Prostate gland (tissue), 2 donors: Measurements from ENCODE around the gene SRXN1.

Experiments
- POLR2A ChIP-seq: fragments of 450-650 bp; IDR thresholded peaks from one replicate; pipeline ENCODE4 v1.6.1; 2016; ENCODE audit warnings: antibody characterized with exemption, mild to moderate bottlenecking
- TF ChIP-seq, protein P1 (sequence below), 4 experiments: fragments of 200-600 bp in 2 of 4; fragments of 450-650 bp in 2 of 4; sonication (generic) in 2 of 4; IDR thresholded peaks; 1 replicate in 3 of 4; 2 replicates in 1 of 4; pipeline ENCODE4 v1.5.1; 2016 to 2019; ENCODE audit warnings: antibody characterized with exemption in 4 of 4, mild to moderate bottlenecking in 2 of 4, moderate library complexity in 2 of 4

DNA sequence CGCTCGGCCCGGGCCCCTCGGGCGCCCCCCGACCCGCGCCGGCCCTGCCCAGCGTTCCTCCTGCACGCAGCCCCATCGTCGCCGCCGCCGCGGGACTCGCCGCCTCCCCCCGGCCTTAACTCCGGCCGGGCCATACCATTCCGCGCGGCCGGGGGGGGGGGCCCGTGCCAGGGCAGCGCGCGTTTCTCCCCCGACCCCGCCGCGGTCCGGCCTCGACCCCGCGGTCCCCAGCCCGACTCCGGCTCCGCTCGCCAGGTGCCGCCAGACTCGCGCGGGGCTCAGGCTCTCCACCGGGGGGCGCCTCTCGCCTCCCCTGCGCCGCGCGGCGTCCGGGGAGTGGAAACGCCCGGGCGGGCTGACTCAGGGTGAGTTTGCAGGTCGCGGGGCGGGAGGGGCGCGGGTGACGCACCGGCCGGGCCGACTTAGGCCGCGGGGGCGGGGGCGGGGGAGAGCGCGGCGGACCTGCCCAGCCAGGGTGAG lies at the start of gene SRXN1:
- TF ChIP-seq, protein P1, sequence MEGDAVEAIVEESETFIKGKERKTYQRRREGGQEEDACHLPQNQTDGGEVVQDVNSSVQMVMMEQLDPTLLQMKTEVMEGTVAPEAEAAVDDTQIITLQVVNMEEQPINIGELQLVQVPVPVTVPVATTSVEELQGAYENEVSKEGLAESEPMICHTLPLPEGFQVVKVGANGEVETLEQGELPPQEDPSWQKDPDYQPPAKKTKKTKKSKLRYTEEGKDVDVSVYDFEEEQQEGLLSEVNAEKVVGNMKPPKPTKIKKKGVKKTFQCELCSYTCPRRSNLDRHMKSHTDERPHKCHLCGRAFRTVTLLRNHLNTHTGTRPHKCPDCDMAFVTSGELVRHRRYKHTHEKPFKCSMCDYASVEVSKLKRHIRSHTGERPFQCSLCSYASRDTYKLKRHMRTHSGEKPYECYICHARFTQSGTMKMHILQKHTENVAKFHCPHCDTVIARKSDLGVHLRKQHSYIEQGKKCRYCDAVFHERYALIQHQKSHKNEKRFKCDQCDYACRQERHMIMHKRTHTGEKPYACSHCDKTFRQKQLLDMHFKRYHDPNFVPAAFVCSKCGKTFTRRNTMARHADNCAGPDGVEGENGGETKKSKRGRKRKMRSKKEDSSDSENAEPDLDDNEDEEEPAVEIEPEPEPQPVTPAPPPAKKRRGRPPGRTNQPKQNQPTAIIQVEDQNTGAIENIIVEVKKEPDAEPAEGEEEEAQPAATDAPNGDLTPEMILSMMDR (IDR thresholded peaks at IDR 0.05), result peak; percentile 26 to 82 (median 61)
- TF ChIP-seq POLR2A, result peak; percentile 11
